GM19324 (cell line): ENCODE results near the gene UQCRFS1.
"Not testable (repeated sequence)": the region's sequence is repeated elsewhere in the genome, so short reads cannot be mapped to it uniquely, and the experiment has no call there.

Source experiments
- ATAC-seq: cut with Tn5 transposase; IDR thresholded peaks from one replicate; pipeline ENCODE4 v1.9.1; 2021; ENCODE audit warnings: mild to moderate bottlenecking, moderate library complexity; ENCODE audit not compliant: unreplicated experiment, low FRiP score

The UQCRFS1 gene

DNA sequence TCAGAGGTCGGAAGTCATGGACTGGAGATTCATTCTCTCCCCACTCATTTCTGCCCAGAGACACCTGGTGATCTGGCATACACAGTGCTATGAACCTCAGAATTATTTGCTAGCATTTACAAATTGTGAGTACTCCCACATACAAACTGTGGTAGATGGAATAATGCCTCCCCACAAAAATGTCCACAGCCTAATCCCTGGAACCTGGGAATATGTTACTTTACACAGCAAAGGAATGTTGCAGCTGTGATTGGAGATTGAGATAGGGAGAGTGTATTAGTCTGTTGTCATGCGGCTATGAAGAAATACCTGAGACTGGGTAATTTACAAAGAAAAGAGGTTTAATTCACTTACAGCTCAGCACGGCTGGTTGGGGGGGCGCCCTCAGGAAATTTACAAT lies 3.1 kb upstream of the UQCRFS1 start:
- no peak for ATAC-seq

DNA sequence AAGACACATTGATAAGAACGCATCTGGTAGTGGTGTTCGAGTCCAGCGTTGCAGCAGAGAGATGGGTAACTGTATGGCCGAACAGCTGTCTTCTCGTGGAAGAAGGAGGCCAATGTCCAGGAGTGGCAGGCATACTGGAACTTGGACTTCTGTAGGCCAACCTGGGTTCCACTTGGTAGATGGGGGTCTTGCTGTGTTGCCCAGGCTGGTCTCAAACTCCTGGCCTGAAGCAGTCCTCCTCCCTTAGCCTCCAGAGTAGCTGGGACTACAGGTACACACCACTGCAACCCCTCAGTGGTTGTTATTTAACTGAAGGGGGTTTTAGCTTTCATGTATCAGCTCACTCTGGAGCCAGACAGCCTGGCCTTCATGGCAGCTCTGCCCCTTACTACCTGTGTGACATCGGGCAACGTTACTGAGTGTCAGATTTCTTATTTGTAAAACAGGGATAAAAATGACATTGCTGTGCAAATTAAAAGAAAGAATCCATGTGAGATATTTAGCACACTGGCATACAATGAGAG lies 2.4 kb upstream of the UQCRFS1 start:
- no peak for ATAC-seq

DNA sequence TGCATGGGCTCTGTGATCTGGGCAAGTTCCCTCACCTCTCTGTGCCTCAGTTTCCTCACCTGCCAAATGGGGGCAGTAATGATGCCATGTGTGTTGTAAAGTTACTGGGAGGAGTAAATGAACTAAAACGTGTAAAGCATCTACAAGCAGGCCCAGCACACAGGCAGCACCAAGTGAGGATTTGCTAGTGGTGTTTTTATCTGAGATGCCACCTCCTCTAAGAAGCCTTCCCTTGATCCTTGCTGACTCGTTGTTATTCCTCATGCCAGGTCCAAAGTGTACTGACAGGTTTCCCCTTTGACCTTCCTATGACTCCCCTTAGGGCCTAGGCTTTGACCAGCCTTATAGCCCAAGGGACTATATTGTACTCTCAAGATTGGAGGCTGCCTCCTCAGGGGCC lies 1.5 kb upstream of the UQCRFS1 start:
- no peak for ATAC-seq

DNA sequence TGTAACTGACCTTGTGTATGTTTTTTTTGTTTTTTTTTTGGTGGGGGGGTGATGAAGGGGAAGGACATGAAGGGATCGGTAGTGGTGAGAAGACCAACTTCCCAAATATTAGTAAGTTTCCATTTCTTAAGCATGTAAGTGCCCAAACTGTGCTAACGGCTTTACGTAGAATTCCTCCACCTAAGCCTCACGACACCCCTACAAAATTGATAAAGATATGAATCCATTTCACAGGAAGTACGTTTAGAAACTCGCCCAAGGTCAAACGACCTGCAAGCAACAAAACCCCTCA lies 649 bp downstream of the UQCRFS1 start:
- ATAC-seq = no peak

DNA sequence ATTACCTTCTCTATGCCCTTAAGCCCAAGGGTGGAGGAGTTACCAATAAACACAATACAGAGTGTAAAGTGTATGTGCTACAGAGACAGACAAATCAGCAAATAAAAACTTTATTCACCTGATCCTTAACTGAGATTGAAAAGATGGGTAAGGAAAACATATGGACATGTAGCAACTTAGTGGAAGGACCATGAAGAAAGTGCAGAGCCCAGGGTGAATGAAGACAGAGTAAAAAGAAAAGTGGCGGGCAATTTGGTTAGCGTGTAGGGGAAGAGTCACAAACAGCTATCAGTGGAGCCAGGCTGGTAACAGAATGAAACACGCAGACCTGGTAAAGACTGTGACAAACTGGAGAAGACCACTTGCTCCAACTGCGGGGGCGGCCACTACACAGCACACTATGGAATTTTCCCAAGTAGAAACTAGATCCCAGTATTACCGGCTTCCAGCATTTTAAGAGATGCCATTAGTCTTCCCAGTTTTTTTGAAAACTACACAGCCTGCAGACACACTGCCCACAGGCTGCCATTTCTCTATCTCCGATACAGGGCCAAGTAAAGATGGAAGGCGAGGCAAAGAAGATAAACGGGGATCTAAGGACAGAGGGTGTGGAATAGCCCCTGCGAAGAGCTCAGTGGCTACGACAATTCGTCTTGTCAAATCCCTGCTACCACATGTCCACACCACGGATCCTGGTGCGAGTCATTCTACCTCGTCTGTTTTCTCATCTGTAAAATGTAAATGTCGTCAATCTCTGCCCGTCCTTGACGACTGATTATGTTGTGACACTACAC lies 1.2 kb downstream of the UQCRFS1 start:
- no peak for ATAC-seq

- not testable (repeated sequence) for ATAC-seq
Measured at GRCh38 chr19:29211041-29211440, 1.9 kb downstream of the UQCRFS1 start.

- not testable (repeated sequence) for ATAC-seq
Measured at GRCh38 chr19:29210502-29210901, 2.4 kb downstream of the UQCRFS1 start.

DNA sequence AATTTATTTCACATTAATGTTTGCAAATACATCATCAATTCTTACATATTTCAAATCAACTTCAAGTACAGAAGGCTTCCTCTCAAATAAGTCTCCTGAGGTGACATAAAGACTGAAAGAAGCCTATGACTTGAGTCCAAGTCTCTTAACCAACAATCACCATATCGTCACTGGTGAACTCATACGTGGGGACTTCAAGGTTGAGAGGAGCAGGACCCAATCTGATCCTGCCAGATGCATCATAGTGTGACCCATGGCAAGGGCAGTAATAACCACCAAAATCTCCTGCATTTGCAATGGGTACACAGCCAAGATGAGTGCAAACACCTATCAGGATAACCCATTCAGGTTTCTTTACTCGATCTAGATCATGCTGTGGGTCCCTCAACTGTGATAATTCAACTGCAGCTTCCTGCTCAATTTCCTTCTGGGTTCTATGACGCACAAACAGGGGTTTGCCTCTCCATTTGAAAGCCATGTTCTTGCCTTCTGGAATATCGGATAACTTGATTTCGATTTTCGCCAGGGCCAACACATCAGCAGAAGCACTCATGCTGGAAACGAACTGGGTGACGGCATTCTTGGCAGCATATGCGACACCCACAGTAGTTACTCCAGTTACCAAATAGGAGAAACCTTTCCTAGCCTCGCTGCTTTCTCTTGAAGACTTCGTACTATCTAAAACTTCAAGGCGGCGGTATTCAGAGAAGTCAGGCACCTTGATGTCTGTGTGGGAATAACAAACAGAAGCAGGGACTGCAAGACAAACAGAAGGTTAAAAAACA lies 5.4 kb downstream of the UQCRFS1 start:
- ATAC-seq = not testable (repeated sequence)

GRCh38 chr19:29206453-29206852 lies 6.5 kb downstream of the UQCRFS1 start:
- no peak for ATAC-seq

DNA sequence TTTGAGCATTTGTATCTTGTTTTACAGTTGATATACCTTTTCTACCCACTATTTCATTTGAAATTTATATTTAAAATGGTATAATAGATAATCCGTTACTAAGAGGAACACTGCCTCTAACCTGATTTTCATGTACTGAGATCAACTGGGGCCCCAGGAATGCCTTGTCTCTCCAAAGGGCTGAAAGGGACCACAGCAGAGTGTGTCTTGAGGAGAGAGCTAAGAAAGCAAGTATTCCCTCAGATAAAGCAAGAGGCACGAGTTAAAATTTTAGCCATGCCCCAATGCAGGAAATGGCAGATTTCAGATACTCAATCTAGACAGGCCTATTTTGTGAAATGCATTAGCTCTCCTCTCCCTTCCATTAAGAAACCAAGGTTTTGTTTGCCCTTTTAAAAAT lies 10.7 kb downstream of the UQCRFS1 start:
- ATAC-seq = no peak

GRCh38 chr19:29201855-29202254 lies 11.1 kb downstream of the UQCRFS1 start:
- ATAC-seq = no peak

DNA sequence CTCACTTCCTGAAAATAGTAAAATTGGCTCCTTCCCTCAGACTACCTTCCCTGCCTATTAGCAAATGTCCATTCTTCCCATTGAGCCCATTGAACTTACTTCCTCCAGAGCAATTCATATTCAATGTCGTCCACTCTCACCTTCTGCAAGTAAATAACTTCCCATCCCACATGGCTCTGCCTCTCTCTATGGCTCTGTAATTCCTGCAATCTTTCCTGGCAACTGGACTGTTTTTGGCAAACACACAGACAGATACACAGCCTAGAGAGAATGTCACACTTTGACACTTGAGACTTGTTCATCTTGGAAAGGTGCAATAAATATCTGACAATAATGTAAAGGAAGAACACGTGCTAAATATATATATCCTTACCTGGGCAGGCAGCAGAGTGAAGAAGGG lies 18.3 kb downstream of the UQCRFS1 start:
- no peak for ATAC-seq

- no peak for ATAC-seq
Measured at GRCh38 chr19:29193155-29193554, 19.8 kb downstream of the UQCRFS1 start.

DNA sequence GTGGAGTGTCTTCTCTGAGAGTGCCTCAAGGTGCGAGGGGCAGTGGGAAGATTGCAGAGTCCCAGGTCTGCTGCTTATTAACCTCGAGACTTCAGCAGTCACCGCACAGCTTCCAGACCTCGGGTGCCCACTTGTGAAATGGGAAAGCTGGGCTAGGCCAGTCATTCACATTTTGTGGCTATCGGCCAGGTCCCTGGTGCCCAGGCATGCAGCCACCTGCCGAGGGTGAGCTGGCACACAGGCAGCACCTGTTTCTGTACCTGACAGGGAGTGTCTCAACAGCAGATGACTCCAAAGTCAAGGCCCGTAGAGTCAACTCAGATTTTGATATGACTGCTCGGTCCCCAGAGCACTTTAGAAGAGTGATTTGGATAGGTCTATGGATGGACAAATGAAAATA lies 21.9 kb downstream of the UQCRFS1 start:
- ATAC-seq = no peak

DNA sequence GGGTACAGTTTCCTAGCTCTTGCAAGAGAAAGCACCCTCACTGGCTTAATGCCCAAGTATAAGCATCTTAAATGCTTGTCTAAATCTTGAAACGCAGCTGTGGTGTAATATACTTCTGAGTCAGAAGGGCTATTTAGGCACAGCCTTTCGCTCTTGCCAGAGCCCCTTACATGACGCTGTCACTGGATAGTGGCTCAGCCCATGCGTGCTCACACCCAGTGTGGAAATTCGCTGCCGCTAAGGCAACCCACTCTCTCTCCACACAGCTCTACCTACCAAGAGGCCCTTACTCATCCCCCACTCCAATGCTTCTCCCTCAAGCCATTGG lies 24.0 kb downstream of the UQCRFS1 start:
- ATAC-seq = no peak

DNA sequence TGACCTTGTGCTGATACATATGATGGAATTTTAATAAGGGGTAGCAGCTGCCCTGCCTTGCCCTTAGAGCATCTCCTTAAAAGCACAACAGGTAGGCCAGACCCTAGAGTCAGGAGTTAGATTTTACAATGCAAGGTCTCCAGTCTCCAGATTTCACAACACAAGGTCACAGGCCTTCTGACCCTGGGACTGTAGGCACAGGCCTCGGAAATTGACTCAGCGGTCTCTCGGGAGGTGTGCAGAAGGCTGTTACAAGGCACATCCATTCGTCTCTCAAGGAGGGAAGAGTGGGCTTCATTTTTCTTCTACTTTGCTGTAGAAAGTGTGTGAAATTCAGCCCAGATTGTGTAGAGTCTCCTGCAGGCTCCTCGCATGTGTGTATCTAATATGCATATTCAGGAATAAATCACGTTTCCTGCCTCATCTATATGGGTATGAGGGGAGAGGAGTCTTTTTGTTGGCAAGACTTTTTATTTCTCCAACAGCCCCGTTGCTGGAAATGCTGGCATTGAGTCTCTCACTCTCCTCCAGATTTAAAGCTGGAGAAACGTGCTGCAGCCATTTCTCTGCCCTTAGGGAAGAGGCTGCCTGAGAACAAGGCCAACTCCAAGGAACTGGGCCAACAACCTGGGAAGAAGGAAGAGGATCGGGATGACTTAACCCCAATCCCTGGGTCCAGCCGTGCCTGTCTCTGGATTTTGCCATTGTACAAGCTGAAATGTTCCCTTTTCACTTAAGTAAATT lies 24.5 kb downstream of the UQCRFS1 start:
- no peak for ATAC-seq

- ATAC-seq = no peak
Measured at GRCh38 chr19:29187676-29188075, 25.3 kb downstream of the UQCRFS1 start.

DNA sequence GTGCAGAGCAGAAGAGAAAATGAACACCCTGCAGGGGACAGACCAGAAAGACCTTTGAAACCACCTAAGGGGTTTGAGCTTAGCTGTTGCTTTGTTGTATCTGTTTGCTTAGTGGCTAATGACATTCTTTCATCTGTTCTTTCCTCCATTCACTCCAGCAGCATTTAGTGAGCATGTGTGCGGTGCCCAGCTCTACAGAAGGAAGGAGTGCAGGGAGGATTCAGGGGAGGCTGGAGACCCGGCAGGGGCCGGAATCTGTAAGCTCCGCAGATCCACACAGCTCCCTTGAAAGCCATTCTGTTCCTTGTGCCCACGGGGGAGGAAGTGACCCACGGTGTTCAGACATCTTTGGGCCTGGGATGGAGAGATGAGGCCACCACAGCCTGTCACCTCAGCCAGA lies 27.5 kb downstream of the UQCRFS1 start:
- no peak for ATAC-seq

DNA sequence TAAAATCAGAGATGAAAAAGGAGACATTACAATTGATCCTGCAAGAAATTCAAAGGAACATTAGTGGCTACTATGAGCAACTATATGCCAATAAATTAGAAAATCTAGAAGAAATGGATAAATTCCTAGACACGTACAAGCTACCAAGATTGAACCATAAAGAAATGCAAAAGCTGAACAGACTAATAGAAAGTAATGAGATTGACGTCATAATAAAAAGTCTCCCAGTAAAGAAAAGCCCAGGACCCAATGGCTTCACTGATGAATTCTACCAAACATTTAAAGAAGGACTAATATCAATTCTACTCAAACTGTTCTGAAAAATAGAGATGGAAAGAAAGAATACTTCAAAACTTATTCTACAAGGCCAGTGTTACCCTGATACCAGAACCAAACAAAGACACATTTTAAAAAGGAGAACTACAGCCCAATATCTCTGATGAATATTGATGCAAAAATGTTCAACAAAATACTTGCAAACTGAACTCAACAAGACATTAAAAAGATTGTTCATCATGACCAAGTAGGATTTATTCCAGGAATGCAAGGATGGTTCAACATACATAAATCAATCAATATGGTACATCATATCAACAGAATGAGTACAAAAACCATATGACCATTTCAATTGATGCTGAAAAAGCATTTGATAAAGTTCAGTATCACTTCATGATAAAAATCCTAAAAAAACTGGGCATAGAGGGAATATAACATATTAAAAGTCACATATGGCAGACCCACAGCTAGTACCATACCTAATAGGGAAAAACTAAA lies 35.8 kb downstream of the UQCRFS1 start:
- no peak for ATAC-seq

DNA sequence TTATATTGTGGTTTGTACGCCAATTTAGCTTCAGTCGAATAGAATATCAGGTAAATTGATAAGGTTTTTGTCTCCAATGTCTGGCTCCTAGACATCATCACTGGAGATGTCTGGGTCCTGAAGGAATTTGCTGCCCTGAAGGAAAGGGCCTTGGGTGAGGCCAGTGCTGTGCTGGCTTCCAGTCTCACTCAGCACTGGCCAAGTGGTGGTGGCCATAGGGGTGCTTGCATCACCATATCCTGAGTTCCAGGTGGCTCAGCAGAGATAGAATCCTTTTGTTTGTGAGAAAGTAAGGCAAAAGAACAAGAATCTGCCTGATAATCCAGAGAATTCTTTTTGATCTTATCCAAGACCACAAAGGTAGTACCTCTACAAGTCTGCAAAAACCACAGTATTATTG lies 39.1 kb downstream of the UQCRFS1 start:
- no peak for ATAC-seq

DNA sequence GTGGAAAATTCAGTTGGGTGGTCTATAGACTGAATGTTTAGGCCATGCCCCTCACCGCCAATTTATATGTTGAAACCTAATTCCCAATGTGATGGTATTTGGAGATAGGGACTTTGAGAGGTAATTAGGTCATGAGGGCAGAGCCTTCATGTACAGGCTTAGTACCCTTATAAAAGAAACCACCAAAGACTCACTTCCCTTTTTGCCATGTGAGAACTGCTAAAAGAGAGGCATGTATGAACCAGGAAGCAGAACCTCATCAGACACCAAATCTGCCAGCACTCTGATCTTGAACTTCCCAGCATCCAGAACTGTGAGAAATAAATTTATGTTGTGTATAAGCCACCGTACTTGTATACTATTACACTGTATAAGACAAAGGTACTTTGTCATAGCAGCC lies 40.6 kb downstream of the UQCRFS1 start:
- ATAC-seq = no peak
